A549 (cell line): Measurements from ENCODE around the gene ENPP3.

Source experiments
- CEBPB ChIP-seq, 2 experiments: fragments of >200 bp in 1 of 2; sonication (Bioruptor Twin) in 1 of 2; formaldehyde crosslinking in 1 of 2; IDR thresholded peaks; 2 replicates each; pipeline ENCODE4 v1.6.1; 2012 to 2016
- CTCF ChIP-seq: fragments of >200 bp; sonication (Bioruptor Twin); formaldehyde crosslinking; IDR thresholded peaks from 3 replicates; pipeline ENCODE4 v1.5.1; 2016
- EP300 ChIP-seq, 2 experiments: fragments of >200 bp; sonication (Bioruptor Twin); formaldehyde crosslinking; IDR thresholded peaks; 2 replicates in 1 of 2; 3 replicates in 1 of 2; pipeline ENCODE4 v1.6.1; 2016 to 2017
- ESRRA ChIP-seq: fragments of 150-350 bp; IDR thresholded peaks from 2 replicates; pipeline ENCODE4 v1.6.1; 2014; ENCODE audit warnings: mild to moderate bottlenecking, low read length, borderline replicate concordance
- HMGXB4 ChIP-seq: fragments of 250-450 bp; sonication (Bioruptor Pico); IDR thresholded peaks from 2 replicates; pipeline ENCODE4 v1.5.0; 2021; ENCODE audit warnings: mild to moderate bottlenecking, moderate library complexity, borderline replicate concordance
- JUNB ChIP-seq: fragments of >200 bp; sonication (Bioruptor Twin); formaldehyde crosslinking; IDR thresholded peaks from 2 replicates; pipeline ENCODE4 v1.6.1; 2016
- KDM1A ChIP-seq: fragments of 200-600 bp; sonication (generic); IDR thresholded peaks from 2 replicates; pipeline ENCODE4 v1.6.1; 2016; ENCODE audit warnings: low read depth, mild to moderate bottlenecking
- KDM5A ChIP-seq: fragments of 200-600 bp; sonication (generic); IDR thresholded peaks from 2 replicates; pipeline ENCODE4 v1.6.1; 2016; ENCODE audit warnings: antibody characterized with exemption, mild to moderate bottlenecking
- MAFK ChIP-seq: fragments of 450-650 bp; IDR thresholded peaks from 2 replicates; pipeline ENCODE4 v1.6.1; 2014; ENCODE audit not compliant: partially characterized antibody
- MAZ ChIP-seq: fragments of 150-350 bp; IDR thresholded peaks from 2 replicates; pipeline ENCODE4 v1.6.1; 2014; ENCODE audit warnings: antibody characterized with exemption, low read depth, low read length, borderline replicate concordance
- POLR2A ChIP-seq: IDR thresholded peaks from 2 replicates; pipeline ENCODE4 v1.6.1; 2012; ENCODE audit warnings: mild to moderate bottlenecking, low read length
- RAD21 ChIP-seq, 2 experiments: fragments of >200 bp in 1 of 2; sonication (Bioruptor Twin) in 1 of 2; formaldehyde crosslinking in 1 of 2; IDR thresholded peaks in 1 of 2; conservative IDR thresholded peaks in 1 of 2; 2 replicates in 1 of 2; 3 replicates in 1 of 2; pipeline ENCODE4 v1.6.1; 2012 to 2018; ENCODE audit warnings: inconsistent platforms in 1 of 2
- TP53 ChIP-seq: fragments of 250-450 bp; sonication (Bioruptor Pico); IDR thresholded peaks from 2 replicates; pipeline ENCODE4 v1.5.0; 2021; ENCODE audit warnings: mild to moderate bottlenecking, moderate library complexity

GRCh38 chr6:131680868-131681267, 43.8 kb downstream of the ENPP3 start:
- TF ChIP-seq POLR2A (no peak), ESRRA (no peak), EP300 (IDR thresholded peaks at IDR 0.05) (no peak), TP53 (CRISPR knock-in tag) (no peak), CTCF (no peak), MAFK (no peak), KDM1A (no peak), HMGXB4 (CRISPR knock-in tag) (no peak), CEBPB (IDR thresholded peaks at IDR 0.05) (no peak), JUNB (no peak), KDM5A (no peak), RAD21 (conservative IDR thresholded peaks at IDR 0.05 in 1 of 2, IDR thresholded peaks at IDR 0.05 in 1 of 2) (no peak), MAZ (no peak)
